Measurements from ENCODE around the gene KLHL22.
A peak's percentile ranks its signal among the peaks of the same experiment; 100 is the strongest.
"Not testable (repeated sequence)": the region's sequence is repeated elsewhere in the genome, so short reads cannot be mapped to it uniquely, and the experiment has no call there.

The KLHL22 gene

DNA sequence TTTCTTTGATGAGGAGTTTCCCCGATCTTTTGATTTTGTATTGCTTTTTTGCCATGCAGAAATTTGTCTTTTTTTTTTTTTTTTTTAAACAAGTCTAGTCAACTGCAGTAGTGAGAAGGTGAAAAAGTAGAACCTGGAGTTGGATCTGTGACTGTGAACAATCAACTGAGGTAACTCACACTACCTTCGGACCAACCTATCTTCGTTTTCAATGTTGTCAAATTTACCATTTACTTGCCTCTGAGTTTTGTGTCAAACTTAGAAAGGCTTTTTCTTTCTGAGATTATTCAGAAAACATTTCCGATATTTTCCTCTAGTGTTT lies 20.5 kb downstream of the KLHL22 start:
- peaks cover 8 to 12% of the 10 kb centered on the region in 2 experiments for H3K36me3 ChIP-seq (ENCODE audit: control insufficient read depth in 1 of 2, insufficient read depth in 2 of 2, low read length in 2 of 2)
- no peak overlapping the region for H3K27ac ChIP-seq (ENCODE audit: low read depth, low read length)
- no peak overlapping the region for H2BK120ac ChIP-seq (ENCODE audit: insufficient read depth, low read length, poor library complexity)
- no peak overlapping the region for H3K4me3 ChIP-seq (ENCODE audit: low read depth, low read length)
- peaks cover 5 to 6% of the 10 kb centered on the region in 2 experiments for H3K4me1 ChIP-seq (ENCODE audit: control insufficient read depth in 1 of 2, insufficient read depth in 2 of 2, low read length in 2 of 2)
- no peak overlapping the region for H3K14ac ChIP-seq (ENCODE audit: low read length)
- no peak overlapping the region for H3K9ac ChIP-seq (ENCODE audit: low read length)
- DNase-seq: no peak
- no CpG with 5 or more reads among the region's 4 CpGs for WGBS (ENCODE audit: extremely low coverage, insufficient coverage, insufficient read length)
- no peak overlapping the region for H4K91ac ChIP-seq (ENCODE audit: low read depth, low read length)
- no peak overlapping the region for H3K4ac ChIP-seq (ENCODE audit: low read depth, low read length)
- no peak overlapping the region for H2AK5ac ChIP-seq (ENCODE audit: low read length)
- H2BK5ac ChIP-seq (ENCODE audit: low read depth, low read length, poor library complexity): no peak overlapping the region
- no peaks in the 10 kb centered on the region for H3K27me3 ChIP-seq (ENCODE audit: insufficient read depth, low read length)
- H3K18ac ChIP-seq (ENCODE audit: low read length): no peak overlapping the region
- no peak overlapping the region for H4K12ac ChIP-seq (ENCODE audit: low read depth, low read length)
- H2BK12ac ChIP-seq (ENCODE audit: low read length): no peak overlapping the region
- H3K23ac ChIP-seq (ENCODE audit: low read length): no peak overlapping the region
- H3K79me1 ChIP-seq (ENCODE audit: low read length): no peaks in the 10 kb centered on the region
- H3K9me3 ChIP-seq (ENCODE audit: insufficient read depth, low read depth, low read length): no peaks in the 10 kb centered on the region
- H3K79me2 ChIP-seq (ENCODE audit: control insufficient read depth, insufficient read depth, low read length, poor library complexity): no peaks in the 10 kb centered on the region
- no peak overlapping the region for H3K4me2 ChIP-seq (ENCODE audit: low read length)
- no peak overlapping the region for H2AFZ ChIP-seq (ENCODE audit: insufficient read depth, low read length, poor library complexity)
- H4K8ac ChIP-seq (ENCODE audit: low read depth, low read length): no peak overlapping the region

DNA sequence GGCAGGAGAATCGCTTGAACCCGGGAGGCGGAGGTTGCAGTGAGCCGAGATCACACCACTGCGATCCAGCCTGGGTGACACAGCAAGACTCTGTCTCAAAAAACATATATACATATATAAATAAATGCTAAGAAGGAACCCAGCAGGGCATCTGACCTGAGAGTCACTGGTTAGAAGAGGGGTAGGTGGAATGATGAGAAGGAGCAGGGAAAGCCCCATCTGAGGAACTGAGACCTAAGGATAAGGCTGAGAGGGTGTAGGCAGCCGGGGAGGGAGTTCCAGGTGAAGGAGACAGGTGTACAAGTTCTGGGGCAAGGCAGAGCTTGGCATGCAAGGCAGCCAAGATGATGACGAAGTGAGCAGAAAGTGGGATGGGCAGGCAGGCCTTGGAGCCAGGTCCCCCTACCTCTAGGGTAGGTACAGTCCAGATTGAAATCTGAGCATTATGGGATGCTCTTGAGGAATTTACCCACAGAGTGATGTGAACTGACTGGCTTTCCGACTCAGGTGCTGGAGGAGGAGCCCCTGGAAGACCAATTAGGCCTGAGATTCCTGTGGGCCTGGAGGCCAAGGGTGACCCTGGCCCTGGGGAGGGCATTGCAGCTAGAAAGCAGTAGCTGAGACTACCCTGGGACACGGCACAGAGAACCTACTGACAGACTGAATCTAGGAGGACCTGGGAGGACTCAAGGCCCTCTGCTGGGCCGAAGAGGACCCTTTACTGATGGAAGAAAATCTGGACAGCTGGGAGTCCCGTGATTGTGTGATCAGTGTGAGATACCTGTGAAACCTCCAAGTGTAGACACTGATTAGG lies 22.8 kb downstream of the KLHL22 start:
- H4K8ac ChIP-seq (ENCODE audit: low read depth, low read length): no peak overlapping the region
- H3K4me3 ChIP-seq (ENCODE audit: low read depth, low read length): no peak overlapping the region
- no peak overlapping the region for H4K91ac ChIP-seq (ENCODE audit: low read depth, low read length)
- H3K27ac ChIP-seq (ENCODE audit: low read depth, low read length): no peak overlapping the region
- no peaks in the 10 kb centered on the region for H3K9me3 ChIP-seq (ENCODE audit: insufficient read depth, low read depth, low read length)
- no peak overlapping the region for H2AK5ac ChIP-seq (ENCODE audit: low read length)
- peaks cover 10 to 17% of the 10 kb centered on the region in 2 experiments for H3K36me3 ChIP-seq (ENCODE audit: control insufficient read depth in 1 of 2, insufficient read depth in 2 of 2, low read length in 2 of 2)
- no peak overlapping the region for H4K12ac ChIP-seq (ENCODE audit: low read depth, low read length)
- WGBS (ENCODE audit: extremely low coverage, insufficient coverage, insufficient read length): no CpG with 5 or more reads among the region's 11 CpGs
- no peak overlapping the region for H3K9ac ChIP-seq (ENCODE audit: low read length)
- H3K4ac ChIP-seq (ENCODE audit: low read depth, low read length): no peak overlapping the region
- no peak overlapping the region for H3K18ac ChIP-seq (ENCODE audit: low read length)
- H2AFZ ChIP-seq (ENCODE audit: insufficient read depth, low read length, poor library complexity): no peak overlapping the region
- DNase-seq: peak; percentile 75 to 86
- H3K27me3 ChIP-seq (ENCODE audit: insufficient read depth, low read length): no peaks in the 10 kb centered on the region
- H2BK12ac ChIP-seq (ENCODE audit: low read length): no peak overlapping the region
- H3K4me2 ChIP-seq (ENCODE audit: low read length): no peak overlapping the region
- H3K79me2 ChIP-seq (ENCODE audit: control insufficient read depth, insufficient read depth, low read length, poor library complexity): no peaks in the 10 kb centered on the region
- H3K14ac ChIP-seq (ENCODE audit: low read length): no peak overlapping the region
- no peaks in the 10 kb centered on the region for H3K79me1 ChIP-seq (ENCODE audit: low read length)
- no peak overlapping the region for H2BK120ac ChIP-seq (ENCODE audit: insufficient read depth, low read length, poor library complexity)
- H3K23ac ChIP-seq (ENCODE audit: low read length): no peak overlapping the region
- H3K4me1 ChIP-seq (ENCODE audit: control insufficient read depth in 1 of 2, insufficient read depth in 2 of 2, low read length in 2 of 2): peaks cover 5 to 6% of the 10 kb centered on the region in 2 experiments
- H2BK5ac ChIP-seq (ENCODE audit: low read depth, low read length, poor library complexity): no peak overlapping the region

DNA sequence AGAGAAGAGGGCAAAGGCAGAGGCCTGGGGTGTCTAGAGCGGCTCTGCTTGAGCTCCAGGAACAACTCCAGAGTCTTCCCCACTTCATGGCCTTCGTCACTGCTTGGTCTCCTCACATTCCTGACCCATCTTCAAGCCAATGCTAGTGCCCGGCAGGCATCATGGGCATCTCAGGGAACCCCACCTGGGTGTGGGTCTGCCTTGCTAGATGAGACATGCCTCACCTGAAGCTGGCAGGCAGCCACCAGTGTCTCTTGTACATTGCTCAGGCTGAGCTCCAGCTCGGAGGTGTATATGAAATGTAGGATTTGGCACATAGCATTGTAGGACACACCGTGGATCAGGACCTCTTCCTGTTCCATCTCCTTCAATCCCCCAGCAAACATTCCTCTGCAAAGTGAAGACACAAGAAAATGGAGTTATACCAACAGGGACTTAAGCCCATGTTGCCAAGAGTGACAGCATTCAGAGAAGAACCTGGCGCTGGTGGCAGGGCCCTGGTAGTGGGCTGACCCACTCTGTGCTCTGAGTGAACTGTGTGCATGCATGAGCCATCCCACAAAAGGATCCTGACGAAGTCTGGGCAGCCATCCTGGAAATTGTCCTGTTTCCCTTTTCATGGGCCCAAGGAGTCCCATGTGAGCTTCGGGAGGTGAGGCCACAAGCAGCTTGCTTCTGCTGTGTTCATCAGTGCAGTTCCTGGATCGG lies 24.3 kb downstream of the KLHL22 start:
- no peak overlapping the region for H3K4ac ChIP-seq (ENCODE audit: low read depth, low read length)
- no peak overlapping the region for H2BK120ac ChIP-seq (ENCODE audit: insufficient read depth, low read length, poor library complexity)
- WGBS (ENCODE audit: extremely low coverage, insufficient coverage, insufficient read length): no CpG with 5 or more reads among the region's 9 CpGs
- no peaks in the 10 kb centered on the region for H3K79me1 ChIP-seq (ENCODE audit: low read length)
- H3K14ac ChIP-seq (ENCODE audit: low read length): no peak overlapping the region
- no peak overlapping the region for H3K27ac ChIP-seq (ENCODE audit: low read depth, low read length)
- no peak overlapping the region for H3K9ac ChIP-seq (ENCODE audit: low read length)
- no peak overlapping the region for H3K23ac ChIP-seq (ENCODE audit: low read length)
- H3K4me2 ChIP-seq (ENCODE audit: low read length): no peak overlapping the region
- no peaks in the 10 kb centered on the region for H3K9me3 ChIP-seq (ENCODE audit: insufficient read depth, low read depth, low read length)
- H3K79me2 ChIP-seq (ENCODE audit: control insufficient read depth, insufficient read depth, low read length, poor library complexity): no peaks in the 10 kb centered on the region
- no peak overlapping the region for H3K18ac ChIP-seq (ENCODE audit: low read length)
- no peak overlapping the region for H2AFZ ChIP-seq (ENCODE audit: insufficient read depth, low read length, poor library complexity)
- no peak overlapping the region for H4K8ac ChIP-seq (ENCODE audit: low read depth, low read length)
- H3K27me3 ChIP-seq (ENCODE audit: insufficient read depth, low read length): no peaks in the 10 kb centered on the region
- H3K4me3 ChIP-seq (ENCODE audit: low read depth, low read length): no peak overlapping the region
- no peak overlapping the region for H2AK5ac ChIP-seq (ENCODE audit: low read length)
- DNase-seq: no peak
- H3K4me1 ChIP-seq (ENCODE audit: control insufficient read depth in 1 of 2, insufficient read depth in 2 of 2, low read length in 2 of 2): peaks cover 5 to 6% of the 10 kb centered on the region in 2 experiments
- no peak overlapping the region for H4K91ac ChIP-seq (ENCODE audit: low read depth, low read length)
- H2BK5ac ChIP-seq (ENCODE audit: low read depth, low read length, poor library complexity): no peak overlapping the region
- no peak overlapping the region for H4K12ac ChIP-seq (ENCODE audit: low read depth, low read length)
- H3K36me3 ChIP-seq (ENCODE audit: control insufficient read depth in 1 of 2, insufficient read depth in 2 of 2, low read length in 2 of 2): peaks cover 13 to 17% of the 10 kb centered on the region in 2 experiments
- no peak overlapping the region for H2BK12ac ChIP-seq (ENCODE audit: low read length)

DNA sequence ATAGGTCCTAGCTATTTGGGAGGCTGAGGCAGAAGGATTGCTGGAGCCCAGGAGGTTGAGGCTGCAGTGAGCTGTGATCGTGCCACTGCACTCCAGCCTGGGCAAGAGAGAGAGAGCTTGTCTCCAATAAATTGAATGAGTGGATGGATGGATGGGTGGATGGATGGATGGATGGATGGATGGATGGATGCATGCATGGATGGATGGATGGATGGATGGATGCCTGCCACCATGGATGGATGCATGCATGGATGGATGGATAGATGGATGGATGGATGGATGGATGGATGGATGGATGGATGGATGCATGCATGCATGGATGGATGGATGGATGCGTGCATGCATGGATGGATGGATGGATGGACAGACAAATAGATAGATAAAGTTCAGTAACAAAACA lies 25.1 kb downstream of the KLHL22 start:
- no CpG with 5 or more reads among the region's 2 CpGs for WGBS (ENCODE audit: extremely low coverage, insufficient coverage, insufficient read length)
- peaks cover 13 to 18% of the 10 kb centered on the region in 2 experiments for H3K36me3 ChIP-seq (ENCODE audit: control insufficient read depth in 1 of 2, insufficient read depth in 2 of 2, low read length in 2 of 2)
- not testable (repeated sequence) for H3K4ac ChIP-seq (ENCODE audit: low read depth, low read length); H2BK5ac ChIP-seq (ENCODE audit: low read depth, low read length, poor library complexity); H3K79me2 ChIP-seq (ENCODE audit: control insufficient read depth, insufficient read depth, low read length, poor library complexity); H4K12ac ChIP-seq (ENCODE audit: low read depth, low read length); H4K91ac ChIP-seq (ENCODE audit: low read depth, low read length); H3K27me3 ChIP-seq (ENCODE audit: insufficient read depth, low read length); H3K18ac ChIP-seq (ENCODE audit: low read length); H4K8ac ChIP-seq (ENCODE audit: low read depth, low read length); H3K4me3 ChIP-seq (ENCODE audit: low read depth, low read length); H2AFZ ChIP-seq (ENCODE audit: insufficient read depth, low read length, poor library complexity); H3K27ac ChIP-seq (ENCODE audit: low read depth, low read length); H3K4me1 ChIP-seq (ENCODE audit: control insufficient read depth in 1 of 2, insufficient read depth in 2 of 2, low read length in 2 of 2); H2BK120ac ChIP-seq (ENCODE audit: insufficient read depth, low read length, poor library complexity); H3K79me1 ChIP-seq (ENCODE audit: low read length); H3K4me2 ChIP-seq (ENCODE audit: low read length); DNase-seq; H2BK12ac ChIP-seq (ENCODE audit: low read length); H3K14ac ChIP-seq (ENCODE audit: low read length); H2AK5ac ChIP-seq (ENCODE audit: low read length); H3K9ac ChIP-seq (ENCODE audit: low read length); H3K23ac ChIP-seq (ENCODE audit: low read length); H3K9me3 ChIP-seq (ENCODE audit: insufficient read depth, low read depth, low read length)

Data from trophoblast cell (in vitro differentiated cells and primary cell).